Stimulated activated CD8-positive, alpha-beta memory T cell treated with anti-CD3 and anti-CD28 coated beads, Interleukin-12 subunit alpha, Interleukin-12 subunit beta, amount 100 ng/mL, for 1 hour (primary cell): ENCODE results near the gene ABCA13.
"Not testable (repeated sequence)": the region's sequence is repeated elsewhere in the genome, so short reads cannot be mapped to it uniquely, and the experiment has no call there.

Experiments
- DNase-seq: peaks from one replicate; pipeline ENCODE4 v3.0.0-alpha.2; 2020; ENCODE audit warnings: low read depth

The ABCA13 gene

GRCh38 chr7:48176356-48176893 lies 5.2 kb downstream of the ABCA13 start:
- DNase-seq: no peak

GRCh38 chr7:48177271-48177670 lies 6.0 kb downstream of the ABCA13 start:
- DNase-seq: no peak

GRCh38 chr7:48179496-48180030 lies 8.3 kb downstream of the ABCA13 start:
- DNase-seq: no peak

- no peak for DNase-seq
These were observed 9.7 kb downstream of the ABCA13 start for GRCh38 chr7:48180981-48181380.

GRCh38 chr7:48182718-48183369 lies 11.6 kb downstream of the ABCA13 start:
- DNase-seq: no peak

GRCh38 chr7:48183370-48183743 lies 12.1 kb downstream of the ABCA13 start:
- no peak for DNase-seq

- no peak for DNase-seq
These were observed 12.7 kb downstream of the ABCA13 start for GRCh38 chr7:48183965-48184364.

- DNase-seq: no peak
These were observed 17.7 kb downstream of the ABCA13 start for GRCh38 chr7:48188776-48189520.

GRCh38 chr7:48192996-48193395 lies 21.7 kb downstream of the ABCA13 start:
- DNase-seq: no peak

- DNase-seq: no peak
These were observed 22.2 kb downstream of the ABCA13 start for GRCh38 chr7:48193421-48193820.

- not testable (repeated sequence) for DNase-seq
These were observed 29.8 kb downstream of the ABCA13 start for GRCh38 chr7:48200946-48201589.

GRCh38 chr7:48202916-48203315 lies 31.7 kb downstream of the ABCA13 start:
- not testable (repeated sequence) for DNase-seq

- DNase-seq: no peak
These were observed 36.0 kb downstream of the ABCA13 start for GRCh38 chr7:48207155-48207675.

- no peak for DNase-seq
These were observed 37.8 kb downstream of the ABCA13 start for GRCh38 chr7:48209004-48209600.

- DNase-seq: no peak
These were observed 42.0 kb downstream of the ABCA13 start for GRCh38 chr7:48213226-48213625.

- DNase-seq: no peak
These were observed 46.0 kb downstream of the ABCA13 start for GRCh38 chr7:48217266-48217665.

- no peak for DNase-seq
These were observed 46.5 kb downstream of the ABCA13 start for GRCh38 chr7:48217753-48218152.

- DNase-seq: no peak
These were observed 52.8 kb downstream of the ABCA13 start for GRCh38 chr7:48224042-48224441.

GRCh38 chr7:48225101-48225500 lies 53.8 kb downstream of the ABCA13 start:
- DNase-seq: no peak

GRCh38 chr7:48237354-48237753 lies 66.1 kb downstream of the ABCA13 start:
- DNase-seq: no peak

GRCh38 chr7:48242846-48243245 lies 71.6 kb downstream of the ABCA13 start:
- no peak for DNase-seq

- DNase-seq: no peak
These were observed 73.6 kb downstream of the ABCA13 start for GRCh38 chr7:48244864-48245271.
